ENCODE results near the gene SMAD3. TPM values are rescaled to one million over a fixed set of nuclear protein-coding genes. Genes with fewer than 3 reads are reported as not detected.

SMAD3 gene
- total RNA-seq, 2 donors from 2014 or later, result 20.8 to 37.8 TPM

DNA sequence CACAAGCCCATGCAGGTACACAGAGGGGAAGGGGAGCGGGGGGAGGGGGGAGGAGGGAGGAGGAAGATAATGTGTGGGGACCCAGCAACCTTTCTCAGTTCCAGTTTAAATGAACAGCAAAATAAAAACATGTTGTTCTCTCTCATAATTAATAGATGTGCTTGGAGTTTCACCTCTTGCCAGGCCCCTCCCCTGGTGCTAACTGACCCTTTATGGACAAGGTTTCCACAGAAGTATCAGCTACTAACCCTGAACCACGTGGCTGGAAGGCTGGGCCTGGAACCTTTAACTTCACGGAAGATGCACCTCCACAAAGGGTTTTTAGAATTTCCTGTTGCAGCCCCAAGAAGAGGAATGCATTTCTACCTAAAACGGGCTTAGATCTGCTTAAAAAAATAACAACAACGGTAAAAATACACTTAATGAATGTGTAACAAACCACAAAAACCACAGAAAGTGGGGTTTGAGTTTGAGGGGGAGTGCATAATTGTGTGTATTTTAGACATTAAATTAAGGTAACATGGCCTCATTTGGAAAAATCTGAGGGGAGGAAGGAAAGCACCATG, 14.8 kb upstream of the SMAD3 start:
- Histone ChIP-seq H3K4me1 (peaks cover 0 to 42% of the 10 kb centered on the region in 2 donors), H3K36me3 (no peaks in the 10 kb centered on the region), H3K27ac (peak overlapping the region; percentile 7 to 27), H3K4me3 (no peak overlapping the region), H3K27me3 (no peaks in the 10 kb centered on the region), H3K9me3 (no peaks in the 10 kb centered on the region)
- TF ChIP-seq, protein P1, sequence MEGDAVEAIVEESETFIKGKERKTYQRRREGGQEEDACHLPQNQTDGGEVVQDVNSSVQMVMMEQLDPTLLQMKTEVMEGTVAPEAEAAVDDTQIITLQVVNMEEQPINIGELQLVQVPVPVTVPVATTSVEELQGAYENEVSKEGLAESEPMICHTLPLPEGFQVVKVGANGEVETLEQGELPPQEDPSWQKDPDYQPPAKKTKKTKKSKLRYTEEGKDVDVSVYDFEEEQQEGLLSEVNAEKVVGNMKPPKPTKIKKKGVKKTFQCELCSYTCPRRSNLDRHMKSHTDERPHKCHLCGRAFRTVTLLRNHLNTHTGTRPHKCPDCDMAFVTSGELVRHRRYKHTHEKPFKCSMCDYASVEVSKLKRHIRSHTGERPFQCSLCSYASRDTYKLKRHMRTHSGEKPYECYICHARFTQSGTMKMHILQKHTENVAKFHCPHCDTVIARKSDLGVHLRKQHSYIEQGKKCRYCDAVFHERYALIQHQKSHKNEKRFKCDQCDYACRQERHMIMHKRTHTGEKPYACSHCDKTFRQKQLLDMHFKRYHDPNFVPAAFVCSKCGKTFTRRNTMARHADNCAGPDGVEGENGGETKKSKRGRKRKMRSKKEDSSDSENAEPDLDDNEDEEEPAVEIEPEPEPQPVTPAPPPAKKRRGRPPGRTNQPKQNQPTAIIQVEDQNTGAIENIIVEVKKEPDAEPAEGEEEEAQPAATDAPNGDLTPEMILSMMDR (IDR thresholded peaks at IDR 0.05), result no peak
- DNase-seq (ENCODE audit: low spot score), result no peak

DNA sequence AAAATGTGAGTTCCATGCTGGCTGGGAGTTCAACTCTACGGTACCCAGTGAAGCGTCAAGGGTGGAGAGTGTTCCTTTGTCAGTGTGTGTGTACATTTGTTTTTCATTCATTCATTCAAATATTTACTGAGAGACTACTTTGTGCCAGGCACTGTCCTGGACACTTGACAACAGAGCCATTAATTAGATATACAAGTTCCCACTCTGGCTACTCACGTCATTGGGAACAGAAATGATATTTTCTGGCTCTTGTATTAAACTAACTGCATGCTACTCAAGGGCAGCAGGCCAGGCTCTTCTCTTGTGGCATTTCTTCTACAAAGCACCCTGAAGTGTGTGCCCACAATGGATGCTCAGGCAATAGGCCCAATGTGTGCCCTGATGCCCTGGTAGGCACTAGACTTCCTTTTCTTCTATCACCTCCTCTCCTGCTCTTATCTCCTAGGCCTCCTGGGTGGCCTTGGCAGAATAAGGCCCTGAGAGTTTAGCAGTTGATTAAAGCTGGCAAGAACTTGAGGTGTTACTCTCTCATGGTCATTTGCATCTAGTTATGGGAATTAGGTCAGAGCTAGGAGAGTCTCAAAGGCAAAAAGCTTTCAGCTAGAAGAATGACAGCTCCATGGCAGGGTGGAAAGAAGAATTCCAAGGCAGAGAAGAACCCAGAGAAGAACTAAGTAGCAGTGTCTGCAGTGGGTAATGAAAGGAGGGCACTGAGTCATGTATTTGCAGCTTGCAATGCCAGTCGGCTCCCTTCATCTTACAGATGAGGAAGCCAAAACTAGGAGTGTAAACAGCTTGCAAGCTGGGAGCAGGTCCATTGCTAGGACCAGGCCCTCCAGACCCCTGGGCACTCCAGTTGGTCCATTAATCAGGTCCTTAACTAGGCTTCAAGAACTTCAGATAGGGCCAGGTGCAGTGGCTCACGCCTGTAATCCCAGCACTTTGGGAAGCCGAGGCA, 14.0 kb upstream of the SMAD3 start:
- Histone ChIP-seq H3K27me3 (no peaks in the 10 kb centered on the region), H3K36me3 (no peaks in the 10 kb centered on the region), H3K4me3 (no peak overlapping the region), H3K4me1 (peaks cover 0 to 42% of the 10 kb centered on the region in 2 donors), H3K27ac (peak overlapping the region; percentile 26 to 32), H3K9me3 (no peaks in the 10 kb centered on the region)
- DNase-seq (ENCODE audit: low spot score), result no peak
- TF ChIP-seq, protein P1 (IDR thresholded peaks at IDR 0.05), result no peak

DNA sequence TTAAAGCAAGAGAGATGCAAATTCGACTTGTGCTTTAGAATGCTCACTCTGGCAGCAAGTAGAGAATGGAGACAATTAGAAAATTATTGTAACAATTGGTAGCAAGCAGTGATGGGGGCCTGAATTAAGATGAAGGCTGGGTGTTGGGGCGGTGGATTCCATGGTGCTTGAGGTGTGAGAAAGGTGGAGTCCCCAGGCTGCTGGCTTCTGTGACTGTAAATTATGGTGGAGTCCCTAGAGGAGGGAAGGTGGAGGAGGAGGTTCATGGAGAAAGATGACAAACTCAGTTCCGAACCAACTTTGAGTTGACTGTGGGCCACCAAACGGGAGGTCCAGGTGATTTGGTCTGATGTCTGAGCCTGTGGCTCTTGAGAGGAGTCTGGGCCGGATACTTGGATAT, 10.7 kb upstream of the SMAD3 start:
- Histone ChIP-seq H3K4me1 (peaks cover 0 to 32% of the 10 kb centered on the region in 2 donors), H3K27ac (no peak overlapping the region), H3K9me3 (no peaks in the 10 kb centered on the region), H3K4me3 (no peak overlapping the region), H3K36me3 (no peaks in the 10 kb centered on the region), H3K27me3 (no peaks in the 10 kb centered on the region)
- no peak for DNase-seq (ENCODE audit: low spot score)
- TF ChIP-seq, protein P1 (IDR thresholded peaks at IDR 0.05), result no peak

DNA sequence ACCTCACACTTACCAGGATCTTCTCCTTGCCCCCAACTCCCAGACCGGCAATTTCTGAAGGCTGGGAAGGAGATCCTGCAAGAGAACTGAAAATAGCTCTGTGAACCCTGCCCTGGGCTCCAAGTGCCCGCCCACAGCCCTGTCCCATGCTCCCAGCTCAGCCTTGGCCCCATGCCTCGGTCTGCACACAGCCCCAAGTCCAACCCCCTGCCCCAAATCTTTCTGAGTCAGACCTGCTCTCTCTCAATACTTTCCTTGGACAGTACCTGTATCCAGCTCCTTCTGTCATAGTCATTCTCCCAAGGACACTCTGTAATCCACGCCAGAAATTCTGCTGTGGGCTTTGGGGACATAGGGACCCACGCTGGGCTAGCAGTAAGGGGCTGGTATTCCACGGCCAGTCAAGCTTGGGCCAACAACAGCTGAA, 6.3 kb upstream of the SMAD3 start:
- Histone ChIP-seq H3K36me3 (no peaks in the 10 kb centered on the region), H3K9me3 (no peaks in the 10 kb centered on the region), H3K27ac (no peak overlapping the region), H3K27me3 (no peaks in the 10 kb centered on the region), H3K4me3 (no peak overlapping the region), H3K4me1 (peaks cover 0 to 14% of the 10 kb centered on the region in 2 donors)
- DNase-seq (ENCODE audit: low spot score), result no peak
- TF ChIP-seq, protein P1 (IDR thresholded peaks at IDR 0.05), result no peak

DNA sequence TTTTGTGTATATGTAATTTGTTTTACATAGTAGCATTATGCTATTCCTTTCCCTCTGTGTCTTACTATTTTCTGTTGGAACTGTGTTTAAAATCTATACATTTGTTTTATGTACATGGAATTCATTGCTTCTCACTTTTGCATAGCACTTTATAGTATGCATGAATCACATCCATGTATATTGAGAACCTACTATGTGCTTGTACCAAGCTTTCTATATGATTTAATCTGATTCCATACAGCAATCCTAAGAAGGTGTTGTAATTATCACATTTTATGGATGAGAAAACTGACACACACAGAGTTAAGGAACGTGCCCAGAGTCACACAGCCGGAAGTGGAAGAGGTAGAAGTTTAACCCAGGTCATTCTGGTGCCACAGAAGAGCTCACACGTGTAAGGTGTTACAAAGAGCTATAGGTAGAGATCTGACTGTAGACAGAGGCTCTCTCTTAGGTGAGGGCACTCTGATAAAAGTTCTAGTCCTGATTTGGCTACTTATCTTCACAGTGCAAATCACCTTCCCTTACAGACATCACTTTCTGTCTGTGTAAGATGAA, 3.5 kb upstream of the SMAD3 start:
- H3K27ac ChIP-seq, result no peak overlapping the region
- H3K27me3 ChIP-seq, result no peaks in the 10 kb centered on the region
- H3K9me3 ChIP-seq, result no peaks in the 10 kb centered on the region
- TF ChIP-seq, protein P1 (IDR thresholded peaks at IDR 0.05), result no peak
- no peak overlapping the region for H3K4me3 ChIP-seq
- H3K4me1 ChIP-seq, result peaks cover 0 to 24% of the 10 kb centered on the region in 2 donors
- no peak for DNase-seq (ENCODE audit: low spot score)
- H3K36me3 ChIP-seq, result no peaks in the 10 kb centered on the region

All from right atrium auricular region (tissue), 2 donors.